ENCODE results near the gene RIPOR2.

- TF ChIP-seq GATA2 (IDR thresholded peaks at IDR 0.05; ENCODE audit: low read depth, low read length) (no peak), GATA3 (IDR thresholded peaks at IDR 0.05; ENCODE audit: low read depth, low read length) (no peak)
These were observed 44.8 kb downstream of the RIPOR2 start for GRCh38 chr6:24891004-24891403.

All from SH-SY5Y (cell line).